ENCODE measurements around the gene ANKRD24.
"Not testable (repeated sequence)": the region's sequence is repeated elsewhere in the genome, so short reads cannot be mapped to it uniquely, and the experiment has no call there.

GRCh38 chr19:4192537-4192936 lies 10.0 kb downstream of the ANKRD24 start:
- not testable (repeated sequence) for TF ChIP-seq CTCF (conservative IDR thresholded peaks at IDR 0.05; ENCODE audit: low read length); EZH2phosphoT487 (IDR thresholded peaks at IDR 0.05; ENCODE audit: borderline replicate concordance, low read depth, low read length)

Data from OCI-LY7 (cell line).